ENCODE data around the gene ZCCHC24.
"Not testable (repeated sequence)": the region's sequence is repeated elsewhere in the genome, so short reads cannot be mapped to it uniquely, and the experiment has no call there.

The ZCCHC24 gene

DNA sequence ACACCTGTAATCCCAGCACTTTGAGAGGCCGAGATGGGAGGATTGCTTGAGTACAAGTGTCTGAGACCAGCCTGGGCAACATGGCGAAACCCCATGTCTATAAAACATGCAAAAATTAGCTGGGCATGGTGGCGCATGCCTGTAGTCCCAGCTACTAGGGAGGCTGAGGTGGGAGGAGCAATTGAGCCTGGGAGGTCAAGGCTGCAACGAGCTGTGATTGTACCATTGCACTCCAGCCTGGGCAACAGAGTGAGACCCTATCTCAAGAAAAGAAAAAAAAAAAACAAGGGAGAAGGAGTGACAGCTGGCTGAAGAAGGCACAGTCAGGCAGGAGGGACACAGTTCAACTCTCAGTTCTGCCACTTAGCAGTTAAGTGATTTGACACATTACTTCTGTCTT is 26.4 kb upstream of the ZCCHC24 start:
- DNase-seq, result no peak

DNA sequence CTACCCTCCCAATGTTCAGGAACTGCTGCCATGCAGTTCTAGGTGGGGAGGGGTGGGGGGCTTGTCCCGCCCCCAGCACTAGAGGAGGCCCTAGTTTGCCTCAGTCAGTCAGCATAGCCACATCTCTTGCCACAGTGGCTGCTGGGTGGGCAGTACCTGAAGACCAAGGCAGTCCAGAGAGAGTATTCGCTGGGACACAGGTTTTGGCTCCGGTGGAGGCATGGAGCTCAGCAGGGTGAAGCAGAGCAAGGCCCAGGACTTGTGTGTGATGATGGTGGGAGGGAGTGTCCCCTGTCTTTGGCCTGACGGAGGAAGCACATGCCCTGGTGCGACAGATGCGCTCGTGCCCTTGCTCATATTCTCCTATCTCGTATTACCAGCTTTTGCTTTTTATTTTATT is 24.7 kb upstream of the ZCCHC24 start:
- no peak for DNase-seq

DNA sequence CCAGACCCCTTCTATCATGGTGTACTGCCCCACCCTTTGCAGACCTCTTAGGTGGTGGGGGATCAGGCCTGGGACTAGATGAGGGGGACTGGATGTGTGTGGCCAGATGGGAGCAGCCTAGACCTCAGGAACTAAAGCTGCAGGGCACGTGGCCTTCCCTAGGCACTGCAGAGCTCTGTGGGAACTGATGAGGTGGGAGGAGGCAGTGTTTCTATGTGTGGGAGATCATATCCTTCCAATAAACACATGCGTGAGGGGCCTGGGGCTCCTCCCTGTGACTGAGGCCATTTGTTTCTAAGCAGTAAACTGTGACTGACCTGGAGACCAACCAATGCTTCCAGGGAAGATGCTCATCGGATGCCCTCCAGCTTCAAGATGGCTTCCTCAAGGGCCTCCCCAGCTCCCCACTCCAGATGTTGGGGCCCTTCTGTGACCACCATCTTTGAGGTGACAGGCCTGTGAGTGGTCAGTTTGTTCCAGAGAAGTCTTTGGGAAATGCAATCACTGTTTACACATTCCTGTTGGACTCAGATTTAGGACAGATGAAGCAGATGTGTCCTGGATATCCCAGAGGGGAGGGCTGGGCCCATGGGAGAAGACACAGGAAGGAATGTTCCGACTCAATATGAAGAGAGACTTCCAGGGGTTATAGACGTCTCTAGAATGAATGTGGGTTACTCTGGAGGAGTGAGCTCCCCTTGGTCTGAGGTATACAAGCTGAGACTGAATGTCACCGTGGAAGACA is 23.6 kb upstream of the ZCCHC24 start:
- no peak for DNase-seq

DNA sequence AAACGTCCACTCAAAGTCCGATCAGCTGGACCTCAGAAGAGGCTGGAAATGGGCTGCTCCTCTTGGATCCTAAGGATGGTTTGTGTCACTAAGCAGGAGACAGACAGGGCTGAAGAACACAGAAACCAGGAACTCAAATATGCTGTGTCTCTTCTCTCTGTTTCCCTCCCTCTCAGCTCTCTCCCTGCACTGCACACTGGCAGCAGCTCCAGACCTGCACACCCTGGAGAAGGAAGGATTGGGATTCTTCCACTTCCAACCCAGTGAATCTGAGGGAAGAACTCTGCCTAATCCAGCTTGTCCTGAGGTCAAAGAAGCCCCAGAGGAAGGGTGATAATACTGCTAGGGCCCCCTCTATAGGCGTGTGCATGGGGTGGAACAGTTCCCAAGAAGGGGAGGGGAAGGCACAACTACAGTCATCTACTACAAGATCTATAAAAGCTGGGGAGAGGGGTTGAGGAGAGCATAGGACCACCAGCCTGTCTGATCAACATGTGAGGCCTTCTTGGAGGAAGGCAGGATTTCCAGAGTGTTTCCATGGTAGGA is 22.7 kb upstream of the ZCCHC24 start:
- DNase-seq, result no peak

DNA sequence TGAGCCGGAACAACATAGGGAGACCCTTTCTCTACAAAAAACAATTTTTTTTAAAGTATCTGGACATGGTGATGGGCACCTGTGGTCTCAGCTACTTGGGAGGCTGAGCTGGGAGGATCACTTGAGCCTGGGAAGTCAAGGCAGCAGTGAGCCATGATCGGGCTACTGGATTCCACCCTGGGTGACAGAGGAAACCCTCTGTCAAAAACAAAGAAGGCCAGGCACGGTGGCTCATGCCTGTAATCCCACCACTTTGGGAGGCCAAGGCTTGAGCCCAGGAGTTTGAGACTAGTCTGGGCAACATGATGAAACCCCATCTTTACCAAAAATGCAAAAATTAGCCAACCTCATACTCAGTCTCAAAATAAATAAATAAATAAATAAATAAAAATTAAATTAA is 19.9 kb upstream of the ZCCHC24 start:
- no peak for DNase-seq

DNA sequence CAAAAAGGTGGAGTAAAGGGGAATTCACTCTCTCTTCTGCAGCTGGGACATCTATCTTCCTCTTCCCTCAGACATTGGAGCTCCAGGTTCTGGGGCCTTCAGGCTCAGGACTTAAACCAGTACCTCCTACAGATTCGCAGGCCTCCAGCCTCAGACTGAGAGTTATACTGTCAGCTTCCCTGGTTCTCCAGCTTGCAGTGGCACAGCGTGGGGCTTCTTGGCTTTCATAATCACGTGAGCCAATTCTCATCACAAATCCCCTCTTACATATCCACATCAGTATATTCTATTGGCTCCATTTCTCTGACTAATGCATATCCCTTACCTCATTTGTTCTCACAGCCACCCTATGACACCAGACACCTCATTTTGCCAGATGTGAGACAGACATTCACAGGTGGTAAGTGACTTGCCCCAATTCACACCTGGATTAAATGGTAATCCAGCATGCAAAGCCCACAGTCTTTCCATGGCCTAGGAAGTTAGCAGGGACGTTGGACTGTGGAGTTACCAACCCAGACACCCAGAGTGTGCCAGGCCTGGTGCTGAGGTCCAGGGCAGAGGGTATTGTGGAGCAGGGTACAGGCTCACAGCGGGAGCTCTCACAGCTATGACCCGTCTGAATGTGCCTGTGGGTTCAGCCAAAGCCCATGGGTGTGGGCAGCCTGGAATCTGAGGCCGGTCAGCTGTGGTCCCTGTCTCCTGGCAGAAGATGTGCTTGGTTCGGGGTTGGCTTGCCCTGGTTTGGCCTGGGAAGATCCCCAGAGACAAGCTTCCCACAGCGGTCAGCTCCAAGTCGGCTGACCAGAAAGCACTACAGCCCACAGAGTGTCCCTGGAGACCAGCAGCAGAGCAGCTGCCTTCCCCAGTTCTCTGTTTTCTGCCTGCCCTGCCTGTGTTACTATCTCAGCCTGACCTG is 18.4 kb upstream of the ZCCHC24 start:
- no peak for DNase-seq

DNA sequence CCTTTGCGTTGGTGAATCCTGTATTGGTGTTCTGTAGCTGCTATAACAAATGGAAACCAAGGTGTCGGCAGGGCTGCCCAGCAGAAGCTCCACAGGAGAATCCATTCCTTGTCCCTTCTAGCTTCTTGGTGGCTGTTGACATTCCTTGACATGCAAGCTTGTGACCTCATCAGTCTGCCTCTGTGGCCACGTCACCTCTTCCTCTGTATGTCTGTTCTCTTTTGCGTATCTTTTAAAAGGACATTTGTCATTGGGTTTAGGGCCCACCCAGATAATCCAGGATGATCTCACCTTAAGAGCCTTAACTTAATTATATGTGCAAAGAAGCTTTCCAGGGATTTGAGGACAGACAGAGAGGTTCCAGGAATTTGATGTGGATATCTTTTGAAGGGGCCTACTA is 15.3 kb upstream of the ZCCHC24 start:
- no peak for DNase-seq

DNA sequence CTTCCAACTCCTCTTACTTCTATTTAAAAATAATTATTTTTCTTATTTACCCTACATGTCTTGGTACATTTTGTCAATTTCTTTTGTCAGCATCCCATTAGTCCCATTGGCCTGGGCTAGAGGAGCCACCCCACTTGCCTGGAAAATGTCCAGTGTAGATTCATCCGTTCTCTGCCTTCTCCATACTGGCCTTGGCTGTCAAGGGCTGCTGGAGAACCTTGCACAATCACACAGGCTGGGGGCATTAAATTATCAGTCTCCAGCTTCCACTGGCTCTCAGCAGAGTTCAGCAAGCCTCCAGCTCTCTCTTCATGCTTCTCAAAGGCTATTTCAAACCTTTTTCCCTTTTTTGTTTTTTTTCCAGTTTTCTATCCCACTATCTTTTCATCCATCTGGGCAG is 13.8 kb upstream of the ZCCHC24 start:
- DNase-seq, result no peak

DNA sequence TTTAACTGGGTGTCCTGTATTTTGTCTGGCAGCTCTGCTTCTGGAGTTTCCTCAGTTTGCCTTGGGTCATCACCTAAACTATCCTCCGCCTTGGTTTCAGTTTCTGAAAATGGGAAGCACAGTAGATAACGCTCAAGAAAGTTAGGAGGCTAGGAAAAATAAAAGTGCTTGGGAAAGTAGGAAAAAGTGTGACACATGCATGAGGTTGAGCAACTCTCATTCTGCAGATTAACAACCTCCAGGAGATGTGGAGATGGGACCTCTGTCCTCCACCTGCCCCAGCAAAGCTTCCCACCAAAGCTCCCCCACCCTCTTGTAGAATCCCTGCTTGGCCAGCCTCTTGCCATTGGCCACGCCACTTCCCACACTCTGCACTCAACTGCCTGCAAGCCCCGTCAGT is 13.1 kb upstream of the ZCCHC24 start:
- no peak for DNase-seq

DNA sequence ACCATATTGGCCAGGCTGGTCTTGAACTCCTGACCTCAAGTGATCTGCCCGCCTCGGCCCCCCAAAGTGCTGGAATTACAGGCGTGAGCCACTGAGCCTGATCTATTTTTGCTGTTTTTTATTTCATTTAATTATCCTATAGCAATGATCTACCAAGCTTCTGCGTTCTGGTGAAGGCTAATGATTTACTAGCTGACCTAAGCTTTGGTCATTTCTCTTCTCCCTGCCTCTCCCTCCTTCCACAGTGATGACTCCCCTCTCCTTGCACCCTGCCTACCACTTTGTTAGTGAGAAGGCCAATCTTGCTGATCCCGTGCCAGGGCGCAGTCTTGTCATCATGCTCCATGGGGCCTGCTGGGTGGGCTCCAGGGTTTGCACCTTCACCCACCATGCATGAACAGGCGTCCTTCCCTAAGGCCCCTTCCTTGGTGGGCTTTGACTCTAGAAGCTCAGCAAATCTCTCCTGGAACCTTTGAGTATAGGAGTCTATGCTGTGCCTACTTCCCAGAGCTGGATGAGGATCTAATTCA is 11.9 kb upstream of the ZCCHC24 start:
- DNase-seq, result no peak

DNA sequence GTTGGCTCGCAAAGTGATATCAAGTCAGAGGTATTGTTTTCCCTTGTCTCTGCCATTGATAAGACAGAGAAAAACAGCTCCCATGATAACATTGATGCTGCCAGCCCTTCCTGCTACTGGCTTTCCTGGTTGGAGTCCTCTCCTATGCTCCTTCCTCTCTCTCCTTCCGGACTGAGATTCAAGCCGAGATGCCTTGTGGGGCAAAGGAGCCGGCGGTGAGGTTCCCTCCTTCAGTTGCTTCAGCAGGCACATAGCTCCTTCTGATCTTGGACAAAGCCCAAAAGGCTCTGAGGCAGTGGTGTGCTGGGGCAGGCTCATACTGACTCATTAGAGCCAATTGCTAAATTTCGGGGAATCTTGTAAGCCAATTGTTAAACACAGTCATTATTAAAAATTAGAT is 8.8 kb upstream of the ZCCHC24 start:
- no peak for DNase-seq

DNA sequence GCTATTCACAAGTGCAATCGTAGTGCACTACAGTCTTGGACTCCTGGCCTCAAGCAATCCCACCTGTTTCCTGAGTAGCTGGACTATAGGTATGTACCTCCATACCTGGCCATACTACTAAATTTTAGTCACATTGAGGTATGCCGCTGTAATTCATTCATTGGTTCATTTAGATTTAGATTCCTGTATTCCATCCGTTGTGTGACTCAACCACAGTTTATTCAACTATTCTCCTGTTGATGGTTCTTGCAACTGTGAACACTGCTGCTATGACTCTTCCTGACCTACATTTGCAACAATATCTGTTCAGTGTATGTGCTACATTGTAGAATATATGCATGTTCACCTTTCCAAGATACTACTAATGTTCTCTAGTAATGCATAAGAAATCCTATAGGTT is 8.0 kb upstream of the ZCCHC24 start:
- DNase-seq, result no peak

DNA sequence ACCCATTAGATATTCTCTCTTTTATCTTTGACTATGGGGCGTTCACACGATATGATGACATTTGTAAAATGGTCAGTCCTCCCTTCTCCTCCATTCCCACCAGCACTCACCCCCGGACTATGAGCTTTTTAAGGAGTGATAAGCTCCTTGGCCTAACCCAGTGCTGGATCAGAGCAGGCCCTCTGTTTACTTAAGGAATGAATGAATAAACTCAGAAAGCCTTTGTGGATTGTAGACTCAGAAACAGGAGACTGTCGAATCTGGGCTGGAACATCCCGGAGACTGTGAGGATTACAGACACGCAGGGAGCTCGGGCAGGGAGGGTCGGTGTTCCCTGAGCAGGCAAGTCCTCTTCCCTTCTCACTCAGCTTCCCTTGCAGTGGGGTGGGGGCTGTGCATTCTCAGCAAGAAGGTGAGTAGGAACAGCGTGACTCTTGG is 6.8 kb upstream of the ZCCHC24 start:
- DNase-seq, result no peak

DNA sequence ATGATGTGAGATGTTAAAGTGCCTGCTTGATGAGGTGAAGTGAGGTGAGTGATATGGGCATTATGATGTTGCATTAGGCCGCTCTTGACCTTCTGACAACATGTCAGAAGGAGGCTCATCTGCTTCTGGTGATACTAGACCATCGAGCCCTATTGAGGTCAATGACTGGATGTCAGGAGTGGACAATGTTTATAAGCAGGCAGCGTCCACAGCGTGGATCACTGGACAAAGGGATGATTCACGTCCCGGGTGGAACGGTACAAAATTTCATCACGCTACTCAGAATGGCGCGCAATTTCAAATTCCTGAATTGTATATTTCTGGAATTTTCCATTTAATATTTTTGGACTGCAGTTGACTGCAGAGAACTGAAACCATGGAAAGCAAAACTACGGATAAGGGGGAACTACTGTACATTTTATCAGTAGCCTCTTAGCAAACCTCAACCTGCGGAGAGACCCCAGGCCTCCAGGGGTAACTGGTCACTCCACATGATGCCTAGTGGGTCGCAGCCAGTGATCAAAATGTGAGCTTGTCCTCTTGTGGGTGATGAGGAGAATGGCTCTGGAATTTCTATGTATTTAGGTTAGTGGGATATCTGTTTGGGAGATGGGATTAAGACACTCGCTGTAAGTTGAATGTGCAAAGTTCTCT is 5.7 kb upstream of the ZCCHC24 start:
- DNase-seq, result no peak

DNA sequence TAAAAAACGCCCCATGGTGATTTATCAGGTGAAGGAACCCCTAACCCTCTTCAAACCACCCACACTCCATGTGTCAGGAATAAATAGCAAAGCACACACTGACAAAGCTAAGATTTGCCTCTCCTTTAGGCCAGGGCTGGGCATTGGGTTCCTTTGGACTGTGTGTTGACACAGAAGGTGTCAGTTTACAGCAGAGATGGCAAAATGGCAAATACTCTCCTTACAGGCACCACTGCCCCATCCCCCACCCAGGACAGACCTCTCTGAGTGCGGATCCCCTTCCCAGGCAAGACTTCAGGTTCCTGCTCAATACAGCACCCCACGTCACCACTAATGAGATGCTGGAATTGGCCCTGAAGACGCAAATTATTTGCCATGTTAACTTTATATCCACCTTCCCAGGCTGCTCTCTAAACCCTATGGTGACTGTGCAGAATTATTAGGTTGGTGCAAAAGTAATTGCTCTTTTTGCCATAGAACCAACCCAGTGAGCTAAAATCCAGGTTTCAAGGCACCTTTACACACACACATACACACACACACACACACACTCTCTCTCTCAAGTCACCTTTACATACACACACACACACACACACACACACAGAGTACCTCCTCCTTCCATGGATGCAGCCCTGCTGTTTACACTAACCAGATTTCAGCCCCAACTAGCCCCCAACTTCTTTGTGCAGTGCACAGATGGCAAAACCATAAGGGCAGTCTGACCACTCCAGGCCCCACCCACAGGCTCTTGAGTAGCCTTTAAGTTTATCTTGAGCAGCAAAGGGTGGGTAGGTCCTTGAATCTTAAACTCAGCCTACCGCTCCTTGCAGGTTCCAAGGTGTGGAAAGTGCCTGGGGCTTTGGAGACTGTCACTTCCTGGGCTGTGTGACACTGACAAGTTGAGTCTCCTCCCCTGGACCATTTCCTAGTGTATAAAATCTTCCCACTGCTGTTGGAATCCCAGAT is 4.0 kb upstream of the ZCCHC24 start:
- no peak for DNase-seq

DNA sequence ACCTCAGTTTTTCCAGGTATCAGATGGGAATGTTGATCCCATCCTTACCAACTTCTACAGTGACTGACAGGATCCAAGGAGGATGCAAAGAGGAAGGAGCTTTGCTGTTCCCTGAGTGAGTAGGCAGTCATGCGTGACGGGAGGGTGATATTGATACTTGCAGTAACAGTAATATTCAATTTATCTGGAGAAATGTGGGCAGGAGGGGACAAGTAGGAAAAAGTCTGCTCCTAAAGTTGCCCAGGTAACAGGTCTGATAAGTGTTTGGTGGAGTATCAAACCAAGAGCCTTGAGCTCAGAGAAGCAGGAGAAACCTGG is 3.3 kb upstream of the ZCCHC24 start:
- DNase-seq, result no peak

DNA sequence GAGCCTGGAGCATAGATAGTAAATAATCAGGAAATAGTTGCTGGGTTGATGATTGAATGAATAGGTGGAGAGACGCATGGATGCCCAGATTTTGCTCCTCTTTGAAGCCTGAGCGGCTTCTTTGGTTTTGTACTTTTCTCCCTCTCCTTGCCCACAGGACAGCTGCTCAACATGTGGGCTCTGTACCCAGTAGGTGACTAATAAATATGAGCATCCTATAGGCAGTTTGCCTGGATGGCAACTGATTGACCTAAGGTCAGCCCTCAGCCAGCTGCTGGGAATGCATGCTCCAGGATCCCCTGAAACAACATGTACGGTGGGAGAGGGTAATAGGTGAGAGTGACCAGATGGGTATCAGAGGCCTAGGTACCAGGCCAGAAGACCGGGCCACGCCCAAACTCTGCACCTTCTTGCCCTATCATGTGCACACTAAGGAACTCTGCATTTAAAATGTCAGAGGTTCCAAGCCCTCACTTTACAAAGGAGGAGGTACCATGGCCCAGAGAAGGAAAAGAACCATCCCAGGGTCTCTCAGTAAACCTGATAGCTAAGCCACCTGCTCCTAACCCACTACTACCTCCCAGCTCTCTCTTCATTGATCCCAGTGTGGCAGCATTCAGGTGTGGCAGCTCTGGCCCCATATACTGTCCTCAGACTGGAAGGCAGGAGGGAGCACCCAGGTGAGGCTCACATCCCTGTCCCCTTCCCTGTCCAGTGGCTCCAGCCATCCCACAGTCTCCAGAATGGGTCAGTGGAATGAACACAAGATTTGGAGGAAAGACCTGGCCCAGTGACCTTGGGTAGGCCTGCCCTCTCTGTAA is 2.7 kb upstream of the ZCCHC24 start:
- no peak for DNase-seq

DNA sequence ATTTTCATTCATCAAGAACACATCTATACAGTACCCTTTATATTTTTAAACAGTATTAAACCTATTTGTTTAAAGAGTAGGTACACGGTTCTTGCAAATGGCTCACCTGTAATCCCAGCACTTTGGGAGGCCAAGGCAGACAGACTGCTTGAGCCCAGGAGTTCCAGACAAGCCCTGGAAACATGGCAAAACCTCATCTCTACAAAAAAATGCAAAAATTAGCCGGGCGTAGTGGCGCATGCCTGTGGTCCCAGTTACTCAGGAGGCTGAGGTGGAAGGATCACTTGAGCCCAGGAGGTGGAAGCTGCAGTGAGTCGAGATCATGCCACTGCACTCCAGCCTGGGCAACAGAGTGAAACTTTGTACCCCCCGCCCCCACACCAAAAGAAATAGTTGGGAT is 1.8 kb upstream of the ZCCHC24 start:
- DNase-seq, result not testable (repeated sequence)

DNA sequence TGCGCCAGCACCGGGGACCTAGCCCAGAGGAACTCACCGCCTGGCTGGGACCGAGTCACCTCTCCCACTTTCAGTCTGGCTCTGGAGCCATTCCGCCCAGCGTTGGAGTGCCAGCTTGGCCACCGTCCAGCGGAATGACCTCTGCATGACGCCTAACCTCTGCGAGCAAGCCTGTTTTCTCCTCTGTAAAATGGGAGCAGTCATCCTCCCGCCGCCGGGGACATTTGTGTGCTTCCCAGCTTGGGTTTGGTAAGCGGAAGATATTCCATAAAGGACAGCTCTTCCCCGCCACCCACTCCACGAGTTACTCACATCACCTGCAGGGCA is 1.3 kb upstream of the ZCCHC24 start:
- no peak for DNase-seq

DNA sequence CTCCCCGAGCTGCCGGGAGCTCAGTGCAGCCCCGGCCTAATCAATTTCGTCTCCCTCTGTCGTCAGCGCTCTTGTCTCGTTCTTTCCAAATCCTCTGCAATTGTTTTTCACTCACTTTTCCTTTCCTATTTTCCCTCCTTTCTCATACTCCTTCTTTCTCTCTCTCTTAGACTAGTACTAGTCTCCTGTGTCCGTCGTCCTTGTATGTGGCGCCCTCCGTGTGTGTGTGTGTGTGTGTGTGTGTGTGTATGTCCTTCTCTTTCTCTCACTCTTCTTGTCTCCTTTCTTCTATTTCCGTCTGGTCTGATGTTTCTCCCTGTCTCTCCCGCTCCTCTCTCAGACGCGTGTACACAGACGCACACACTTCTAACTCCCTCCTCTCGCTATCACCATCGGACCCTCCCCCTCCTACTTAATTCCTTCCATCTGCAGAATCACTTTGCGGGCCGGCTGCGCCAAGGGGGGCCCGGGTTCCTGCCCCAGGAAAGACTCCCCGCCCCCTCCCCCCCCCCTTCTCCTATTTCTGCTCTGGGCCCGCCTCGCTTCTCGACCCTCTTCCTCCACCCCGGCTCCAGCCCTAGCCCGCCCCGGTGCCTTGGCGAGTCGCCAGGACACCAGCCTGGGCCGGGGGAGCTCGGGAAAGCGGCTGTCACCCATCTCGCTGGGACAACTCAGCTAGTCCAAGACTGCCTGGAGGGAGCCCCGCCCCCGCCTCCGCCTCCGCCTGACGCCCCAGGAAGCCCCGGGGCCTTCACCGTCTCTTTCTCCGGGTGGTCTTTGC is 743 bp upstream of the ZCCHC24 start:
- no peak for DNase-seq
